GM19240 (cell line): ENCODE data around the gene WNT3A.

Source experiments
- DNase-seq: peaks from one replicate; pipeline ENCODE4 v3.0.0; 2011; ENCODE audit warnings: low spot score; ENCODE audit not compliant: insufficient read length

The WNT3A gene

GRCh38 chr1:228100822-228101613 lies 94.2 kb downstream of the WNT3A start:
- DNase-seq: no peak

GRCh38 chr1:228101614-228101993 lies 94.8 kb downstream of the WNT3A start:
- no peak for DNase-seq

- DNase-seq: no peak
Measured at GRCh38 chr1:228101994-228102790, 95.4 kb downstream of the WNT3A start.

- DNase-seq: peak; percentile 94
Measured at GRCh38 chr1:228102791-228103620, 96.2 kb downstream of the WNT3A start, which contains the start of gene C1orf35. Gene C1orf35, minus strand, starts transcription at chr1:228103325. Its CDS starts 98 bp downstream, at chr1:228103227.

GRCh38 chr1:228104526-228105269 lies 97.9 kb downstream of the WNT3A start:
- DNase-seq: no peak

GRCh38 chr1:228105270-228105995 lies 98.6 kb downstream of the WNT3A start:
- DNase-seq: no peak

GRCh38 chr1:228105996-228106799 lies 99.4 kb downstream of the WNT3A start:
- no peak for DNase-seq

GRCh38 chr1:228106800-228107054 lies 99.9 kb downstream of the WNT3A start:
- DNase-seq: no peak

GRCh38 chr1:228107636-228108035 lies 100.8 kb downstream of the WNT3A start:
- no peak for DNase-seq

- no peak for DNase-seq
Measured at GRCh38 chr1:228108055-228108690, 101.4 kb downstream of the WNT3A start.

- no peak for DNase-seq
Measured at GRCh38 chr1:228108742-228109072, 101.9 kb downstream of the WNT3A start.

- peak; percentile 81 for DNase-seq
Measured at GRCh38 chr1:228109073-228109961, 102.5 kb downstream of the WNT3A start, which contains the start of gene MRPL55. Gene MRPL55, minus strand, starts transcription at chr1:228109299. Its CDS starts 1,039 bp downstream, at chr1:228108260.

- no peak for DNase-seq
Measured at GRCh38 chr1:228109962-228110488, 103.2 kb downstream of the WNT3A start.

GRCh38 chr1:228110556-228110955 lies 103.8 kb downstream of the WNT3A start:
- no peak for DNase-seq
